Panc1 (cell line): ENCODE results near the gene ECI2.

Source experiments
- CTCF ChIP-seq: fragments of 450-650 bp; IDR thresholded peaks from 2 replicates; pipeline ENCODE4 v1.5.1; 2017; ENCODE audit warnings: mild to moderate bottlenecking
- POLR2AphosphoS5 ChIP-seq: IDR thresholded peaks from 2 replicates; pipeline ENCODE4 v1.6.1; 2012; ENCODE audit warnings: mild to moderate bottlenecking, low read depth, low read length, moderate library complexity
- REST ChIP-seq, 2 experiments: IDR thresholded peaks; 2 replicates each; pipeline ENCODE4 v1.6.1; 2011 to 2012; ENCODE audit warnings: low read depth in 2 of 2, control low read depth in 1 of 2, low read length in 1 of 2, mild to moderate bottlenecking in 1 of 2, moderate library complexity in 1 of 2; ENCODE audit not compliant: insufficient read depth in 1 of 2
- TCF7L2 ChIP-seq: IDR thresholded peaks from 2 replicates; pipeline ENCODE4 v1.6.1; 2011; ENCODE audit warnings: mild to moderate bottlenecking, low read depth, low read length, inconsistent platforms

GRCh38 chr6:4107873-4108272, 27.5 kb downstream of the ECI2 start:
- TF ChIP-seq TCF7L2 (no peak), CTCF (no peak), POLR2AphosphoS5 (no peak), REST (IDR thresholded peaks at IDR 0.05; ENCODE audit: insufficient read depth in 1 of 2, low read depth in 2 of 2, low read length in 1 of 2) (no peak)
